Dermis blood vessel endothelial cell (primary cell): ENCODE results near the gene PXDN. TPM values are rescaled to one million over a fixed set of nuclear protein-coding genes. Genes with fewer than 3 reads are reported as not detected.

Experiments used
- DNase-seq: peaks from one replicate; pipeline ENCODE4 v3.0.0; 2010
- total RNA-seq: library from RNA; depleted of rRNA; stranded (reverse); fragments of >200 nt; gene quantifications from 2 replicates; pipeline ENCODE4 v1.2.3, GENCODE V29; 2014

Gene PXDN
- total RNA-seq, 1 donor from 2014 or later = 563 TPM

- peak; percentile 55 for DNase-seq
These were observed 136.2 kb downstream of the PXDN start for GRCh38 chr2:1607971-1608688.

GRCh38 chr2:1607236-1607920 is 136.9 kb downstream of the PXDN start:
- DNase-seq = no peak

- peak; percentile 58 for DNase-seq
These were observed 137.7 kb downstream of the PXDN start for GRCh38 chr2:1606421-1607235.

- no peak for DNase-seq
These were observed 138.3 kb downstream of the PXDN start for GRCh38 chr2:1606046-1606400.

GRCh38 chr2:1605102-1606045 is 138.9 kb downstream of the PXDN start:
- DNase-seq = peak; percentile 87

GRCh38 chr2:1603521-1603920 is 140.8 kb downstream of the PXDN start:
- no peak for DNase-seq

GRCh38 chr2:1603059-1603458 is 141.3 kb downstream of the PXDN start:
- no peak for DNase-seq

- no peak for DNase-seq
These were observed 141.9 kb downstream of the PXDN start for GRCh38 chr2:1602278-1603010.

- no peak for DNase-seq
These were observed 142.6 kb downstream of the PXDN start for GRCh38 chr2:1601471-1602277.

- DNase-seq = no peak
These were observed 143.3 kb downstream of the PXDN start for GRCh38 chr2:1601067-1601412.

GRCh38 chr2:1600191-1601066 is 143.9 kb downstream of the PXDN start:
- no peak for DNase-seq

GRCh38 chr2:1599301-1600085 is 144.8 kb downstream of the PXDN start:
- no peak for DNase-seq

- no peak for DNase-seq
These were observed 145.5 kb downstream of the PXDN start for GRCh38 chr2:1598800-1599199.

- no peak for DNase-seq
These were observed 146.1 kb downstream of the PXDN start for GRCh38 chr2:1598041-1598710.

GRCh38 chr2:1595274-1595673 is 149.0 kb downstream of the PXDN start:
- no peak for DNase-seq

GRCh38 chr2:1594373-1595171 is 149.7 kb downstream of the PXDN start:
- DNase-seq = no peak

GRCh38 chr2:1594123-1594372 is 150.3 kb downstream of the PXDN start:
- no peak for DNase-seq
